ENCODE results near the gene TNFRSF14. TPM values are rescaled to one million over a fixed set of nuclear protein-coding genes. Genes with fewer than 3 reads are reported as not detected.
A peak's percentile ranks its signal among the peaks of the same experiment; 100 is the strongest.

TNFRSF14 gene
- total RNA-seq, 1 experiment from 2014 or later = 9.0 TPM

- DNase-seq (ENCODE audit: low spot score) = no peak
- in situ Hi-C loops (cut with HindIII; ENCODE audit: low sequenced_read_pairs) = no loop called here
These were observed 21.9 kb upstream of the TNFRSF14 start for GRCh38 chr1:2534315-2534686.

- in situ Hi-C loops (cut with HindIII; ENCODE audit: low sequenced_read_pairs) = no loop called here
- DNase-seq (ENCODE audit: low spot score) = no peak
These were observed 21.3 kb upstream of the TNFRSF14 start for GRCh38 chr1:2534687-2535441.

GRCh38 chr1:2535455-2535854 is 20.7 kb upstream of the TNFRSF14 start:
- no peak for DNase-seq (ENCODE audit: low spot score)
- in situ Hi-C loops (cut with HindIII; ENCODE audit: low sequenced_read_pairs) = no loop called here

- in situ Hi-C loops (cut with HindIII; ENCODE audit: low sequenced_read_pairs) = no loop called here
- DNase-seq (ENCODE audit: low spot score) = no peak
These were observed 20.2 kb upstream of the TNFRSF14 start for GRCh38 chr1:2535981-2536380.

GRCh38 chr1:2537784-2538115 is 18.4 kb upstream of the TNFRSF14 start:
- in situ Hi-C loops (cut with HindIII; ENCODE audit: low sequenced_read_pairs) = no loop called here

GRCh38 chr1:2538376-2538775 is 17.8 kb upstream of the TNFRSF14 start:
- no peak for DNase-seq (ENCODE audit: low spot score)
- in situ Hi-C loops (cut with HindIII; ENCODE audit: low sequenced_read_pairs) = no loop called here

More at GRCh38 chr1:2537784-2538115, 18.4 kb upstream of the TNFRSF14 start:
- DNase-seq (ENCODE audit: low spot score) = no peak

GRCh38 chr1:2538872-2539271 is 17.3 kb upstream of the TNFRSF14 start:
- in situ Hi-C loops (cut with HindIII; ENCODE audit: low sequenced_read_pairs) = no loop called here
- DNase-seq (ENCODE audit: low spot score) = no peak

GRCh38 chr1:2539312-2539907 is 16.8 kb upstream of the TNFRSF14 start:
- in situ Hi-C loops (cut with HindIII; ENCODE audit: low sequenced_read_pairs) = no loop called here
- DNase-seq (ENCODE audit: low spot score) = no peak

GRCh38 chr1:2540816-2541492 is 15.2 kb upstream of the TNFRSF14 start:
- in situ Hi-C loops (cut with HindIII; ENCODE audit: low sequenced_read_pairs) = no loop called here
- no peak for DNase-seq (ENCODE audit: low spot score)

- DNase-seq (ENCODE audit: low spot score) = no peak
- in situ Hi-C loops (cut with HindIII; ENCODE audit: low sequenced_read_pairs) = no loop called here
These were observed 14.4 kb upstream of the TNFRSF14 start for GRCh38 chr1:2541619-2542245.

- DNase-seq (ENCODE audit: low spot score) = no peak
- in situ Hi-C loops (cut with HindIII; ENCODE audit: low sequenced_read_pairs) = no loop called here
These were observed 13.8 kb upstream of the TNFRSF14 start for GRCh38 chr1:2542246-2542915.

- in situ Hi-C loops (cut with HindIII; ENCODE audit: low sequenced_read_pairs) = no loop called here
- no peak for DNase-seq (ENCODE audit: low spot score)
These were observed 12.6 kb upstream of the TNFRSF14 start for GRCh38 chr1:2543543-2544092.

GRCh38 chr1:2544093-2544874 is 11.9 kb upstream of the TNFRSF14 start:
- no peak for DNase-seq (ENCODE audit: low spot score)
- in situ Hi-C loops (cut with HindIII; ENCODE audit: low sequenced_read_pairs) = no loop called here

- in situ Hi-C loops (cut with HindIII; ENCODE audit: low sequenced_read_pairs) = no loop called here
- no peak for DNase-seq (ENCODE audit: low spot score)
These were observed 11.1 kb upstream of the TNFRSF14 start for GRCh38 chr1:2544875-2545640.

- in situ Hi-C loops (cut with HindIII; ENCODE audit: low sequenced_read_pairs) = no loop called here
- DNase-seq (ENCODE audit: low spot score) = peak; percentile 60
These were observed 10.2 kb upstream of the TNFRSF14 start for GRCh38 chr1:2545754-2546514.

- in situ Hi-C loops (cut with HindIII; ENCODE audit: low sequenced_read_pairs) = no loop called here
- DNase-seq (ENCODE audit: low spot score) = no peak
These were observed 9.5 kb upstream of the TNFRSF14 start for GRCh38 chr1:2546515-2547209.
